KOPT-K1 (cell line): ENCODE data around the gene KCNK15.

Experiments
- H3K27ac ChIP-seq: fragments of 200-600 bp; sonication (generic); 2 replicates; pipeline ENCODE4 v1.5.1; 2016; ENCODE audit warnings: antibody characterized with exemption, mild to moderate bottlenecking, low read depth, low read length; ENCODE audit not compliant: poor library complexity, severe bottlenecking
- H3K36me3 ChIP-seq: fragments of 200-600 bp; sonication (generic); 2 replicates; pipeline ENCODE4 v1.5.1; 2017; ENCODE audit warnings: antibody characterized with exemption, mild to moderate bottlenecking, low read length, moderate library complexity; ENCODE audit not compliant: insufficient read depth
- H3K9me3 ChIP-seq: fragments of 200-600 bp; sonication (generic); 2 replicates; pipeline ENCODE4 v1.5.1; 2017; ENCODE audit warnings: antibody characterized with exemption, low read length, mild to moderate bottlenecking; ENCODE audit not compliant: insufficient read depth, poor library complexity, severe bottlenecking

The KCNK15 gene

GRCh38 chr20:44709380-44709779 is 36.3 kb upstream of the KCNK15 start:
- H3K27ac ChIP-seq, result no peak overlapping the region
- no peaks in the 10 kb centered on the region for H3K36me3 ChIP-seq

GRCh38 chr20:44709797-44710196 is 35.9 kb upstream of the KCNK15 start:
- Histone ChIP-seq H3K9me3 (no peaks in the 10 kb centered on the region), H3K36me3 (no peaks in the 10 kb centered on the region), H3K27ac (no peak overlapping the region)

More at GRCh38 chr20:44709380-44709779, 36.3 kb upstream of the KCNK15 start:
- H3K9me3 ChIP-seq, result no peaks in the 10 kb centered on the region

GRCh38 chr20:44711237-44711636 is 34.4 kb upstream of the KCNK15 start:
- H3K27ac ChIP-seq, result no peak overlapping the region
- no peaks in the 10 kb centered on the region for H3K36me3 ChIP-seq
- no peaks in the 10 kb centered on the region for H3K9me3 ChIP-seq

- H3K36me3 ChIP-seq, result no peaks in the 10 kb centered on the region
- no peaks in the 10 kb centered on the region for H3K9me3 ChIP-seq
- no peak overlapping the region for H3K27ac ChIP-seq
Measured at GRCh38 chr20:44714102-44714700, 31.5 kb upstream of the KCNK15 start.

- Histone ChIP-seq H3K9me3 (no peaks in the 10 kb centered on the region), H3K36me3 (no peaks in the 10 kb centered on the region), H3K27ac (no peak within 1 kb of the TSS)
Measured at GRCh38 chr20:44714701-44715498, 30.8 kb upstream of the KCNK15 start, which contains the start of gene CCN5. Gene CCN5 (plus strand): TSS chr20:44715369. CDS start chr20:44715391, 22 bp downstream.

- no peak overlapping the region for H3K27ac ChIP-seq
- no peaks in the 10 kb centered on the region for H3K36me3 ChIP-seq
- no peaks in the 10 kb centered on the region for H3K9me3 ChIP-seq
Measured at GRCh38 chr20:44715499-44716308, 30.0 kb upstream of the KCNK15 start.

- Histone ChIP-seq H3K9me3 (no peaks in the 10 kb centered on the region), H3K36me3 (no peaks in the 10 kb centered on the region), H3K27ac (no peak overlapping the region)
Measured at GRCh38 chr20:44716309-44717106, 29.2 kb upstream of the KCNK15 start.

- Histone ChIP-seq H3K27ac (no peak overlapping the region), H3K9me3 (no peaks in the 10 kb centered on the region), H3K36me3 (no peaks in the 10 kb centered on the region)
Measured at GRCh38 chr20:44717986-44718385, 27.7 kb upstream of the KCNK15 start.

- Histone ChIP-seq H3K9me3 (no peaks in the 10 kb centered on the region), H3K36me3 (no peaks in the 10 kb centered on the region), H3K27ac (no peak overlapping the region)
Measured at GRCh38 chr20:44719841-44720240, 25.8 kb upstream of the KCNK15 start.

- H3K36me3 ChIP-seq, result no peaks in the 10 kb centered on the region
- H3K9me3 ChIP-seq, result no peaks in the 10 kb centered on the region
- no peak overlapping the region for H3K27ac ChIP-seq
Measured at GRCh38 chr20:44720621-44720996, 25.1 kb upstream of the KCNK15 start.

- Histone ChIP-seq H3K36me3 (no peaks in the 10 kb centered on the region), H3K27ac (no peak overlapping the region), H3K9me3 (no peaks in the 10 kb centered on the region)
Measured at GRCh38 chr20:44720997-44721784, 24.5 kb upstream of the KCNK15 start.

- no peaks in the 10 kb centered on the region for H3K36me3 ChIP-seq
- H3K27ac ChIP-seq, result no peak overlapping the region
- H3K9me3 ChIP-seq, result no peaks in the 10 kb centered on the region
Measured at GRCh38 chr20:44721785-44722054, 23.9 kb upstream of the KCNK15 start.

- H3K27ac ChIP-seq, result no peak overlapping the region
- no peaks in the 10 kb centered on the region for H3K9me3 ChIP-seq
- no peaks in the 10 kb centered on the region for H3K36me3 ChIP-seq
Measured at GRCh38 chr20:44722990-44723389, 22.7 kb upstream of the KCNK15 start.

- Histone ChIP-seq H3K36me3 (no peaks in the 10 kb centered on the region), H3K27ac (no peak overlapping the region), H3K9me3 (no peaks in the 10 kb centered on the region)
Measured at GRCh38 chr20:44723391-44723790, 22.3 kb upstream of the KCNK15 start.
